K562 (cell line): Measurements from ENCODE around the gene OCA2. TPM values are rescaled to one million over a fixed set of nuclear protein-coding genes. Genes with fewer than 3 reads are reported as not detected.

Experiments used
- ATAC-seq: fragments of 200-7000 bp; cut with Tn5 transposase; 3 replicates; pipeline ENCODE4 v1.9.1; 2020; ENCODE audit warnings: moderate library complexity
- BruUV-seq: library from RNA; stranded (reverse); fragments of 400-500 nt; replicated peaks from 2 replicates; lab custom pipeline; 2021; lab: Mats Ljungman, UMichigan
- CTCF ChIA-PET: fragments of 300-600 bp; formaldehyde crosslinking; extraction: SDS; loops from one replicate; lab custom pipeline; 2021; ENCODE audit warnings: low intra/inter-chr PET ratio; lab: Yijun Ruan, JAX
- POLR2A ChIA-PET: fragments of 300-600, 350-650 bp; sonication (Branson Sonifier 250); formaldehyde crosslinking; extraction: SDS; loops from one replicate; lab custom pipeline; 2021; ENCODE audit warnings: antibody characterized with exemption, inconsistent platforms; lab: Yijun Ruan, JAX
- DNase-seq, 4 experiments: peaks; one replicate each; pipeline versions ENCODE4 v3.0.0 to v3.0.0-alpha.2; 2011 to 2018; ENCODE audit warnings: low spot score in 3 of 4, mixed read lengths in 3 of 4; ENCODE audit errors: extremely low read depth in 1 of 4
- FAIRE-seq: peaks from 2 replicates; lab custom pipeline; 2011; peaks lifted over from hg19 to GRCh38; lab: Jason Lieb, UNC
- H2AFZ ChIP-seq: 2 replicates; pipeline ENCODE4 v1.6.0; 2011; ENCODE audit warnings: low read depth, low read length, control low read depth, inconsistent platforms
- H3K27ac ChIP-seq: fragments of 200-600 bp; 3 replicates; pipeline ENCODE4 v1.8.0; 2011; ENCODE audit warnings: low read depth, mild to moderate bottlenecking, control low read depth, inconsistent platforms, low read length, moderate library complexity, mixed read lengths; ENCODE audit errors: extremely low read depth
- H3K27me3 ChIP-seq, 2 experiments: fragments of 300-600 bp in 1 of 2; 2 replicates in 1 of 2; 3 replicates in 1 of 2; pipeline versions ENCODE4 v1.6.0 to v1.8.0; 2011; ENCODE audit warnings: inconsistent platforms in 2 of 2, low read length in 2 of 2, mild to moderate bottlenecking in 1 of 2, mixed read lengths in 1 of 2, moderate library complexity in 1 of 2; ENCODE audit not compliant: control insufficient read depth in 2 of 2, insufficient read depth in 2 of 2
- H3K36me3 ChIP-seq: fragments of 300-600 bp; 3 replicates; pipeline ENCODE4 v1.8.0; 2011; ENCODE audit warnings: mild to moderate bottlenecking, low read length, inconsistent platforms; ENCODE audit not compliant: control insufficient read depth, insufficient read depth
- H3K4me1 ChIP-seq, 2 experiments: fragments of 200-600 bp in 1 of 2; replicated peaks in 1 of 2; 2 replicates in 1 of 2; 3 replicates in 1 of 2; pipeline versions ENCODE4 v1.5.1 to v1.8.0; 2011; ENCODE audit warnings: inconsistent platforms in 2 of 2, low read length in 2 of 2, mild to moderate bottlenecking in 1 of 2, mixed read lengths in 1 of 2, moderate library complexity in 1 of 2; ENCODE audit not compliant: control insufficient read depth in 2 of 2, insufficient read depth in 2 of 2
- H3K4me2 ChIP-seq: 2 replicates; pipeline ENCODE4 v1.6.1; 2011; ENCODE audit warnings: low read length, control low read depth, inconsistent platforms, mixed read lengths; ENCODE audit not compliant: insufficient read depth
- H3K4me3 ChIP-seq: fragments of 200-600 bp; sonication (generic), shearing (Covaris generic); 2 replicates; pipeline ENCODE4 v1.5.1; 2016; ENCODE audit warnings: control low read depth, inconsistent platforms
- H3K79me2 ChIP-seq: fragments of 200-600 bp; 3 replicates; pipeline ENCODE4 v1.8.0; 2011; ENCODE audit warnings: low read length, inconsistent platforms; ENCODE audit not compliant: control insufficient read depth, insufficient read depth
- H3K9ac ChIP-seq, 2 experiments: 2 replicates each; pipeline versions ENCODE4 v1.6.0 to v1.6.1; 2011; ENCODE audit warnings: low read depth in 2 of 2, low read length in 2 of 2, control low read depth in 1 of 2, inconsistent platforms in 1 of 2, mild to moderate bottlenecking in 1 of 2, mixed read lengths in 1 of 2; ENCODE audit not compliant: insufficient read depth in 1 of 2
- H3K9me1 ChIP-seq: one replicate; pipeline ENCODE4 v1.6.0; 2011; ENCODE audit warnings: inconsistent platforms, mild to moderate bottlenecking, low read length, moderate library complexity; ENCODE audit not compliant: control insufficient read depth, insufficient read depth
- H3K9me3 ChIP-seq: replicated peaks from 2 replicates; pipeline ENCODE4 v1.5.1; 2011; ENCODE audit warnings: low read depth, low read length, inconsistent platforms; ENCODE audit not compliant: control insufficient read depth, insufficient read depth
- H4K20me1 ChIP-seq: replicated peaks from 2 replicates; pipeline ENCODE4 v1.6.1; 2011; ENCODE audit warnings: low read length, inconsistent platforms, mixed read lengths; ENCODE audit not compliant: control insufficient read depth, insufficient read depth
- CEBPG ChIP-seq, 3 experiments: fragments of 200-800 bp in 1 of 3; sonication (Bioruptor generic) in 1 of 3; sonication (generic) in 1 of 3; formaldehyde crosslinking in 1 of 3; IDR thresholded peaks in 2 of 3; conservative IDR thresholded peaks in 1 of 3; 2 replicates each; pipeline versions ENCODE4 v1.6.1 to v1.8.0; 2016 to 2022; ENCODE audit warnings: missing compliant biosample characterization in 2 of 3, missing genetic modification characterization in 2 of 3, mild to moderate bottlenecking in 1 of 3, missing genetic modification reagents in 1 of 3
- RFX7 ChIP-seq: fragments of 250-450 bp; sonication (Bioruptor Pico); IDR thresholded peaks from 2 replicates; pipeline ENCODE4 v1.5.1; 2021; ENCODE audit warnings: mild to moderate bottlenecking
- WGBS: fragments of 100-300 bp; shearing (Covaris generic); methylation state at CpG from one replicate; pipeline ENCODE4 v1.1.6; 2016; ENCODE audit warnings: low coverage, mixed read lengths; ENCODE audit not compliant: insufficient coverage; ENCODE audit errors: missing lambda C conversion rate; 5-methylcytosine and 5-hydroxymethylcytosine counted together
- in situ Hi-C: fragments of 300-500 bp; cut with MboI; formaldehyde crosslinking; loops from 4 replicates; pipeline ENCODE4 v1.15.0; 2018; ENCODE audit warnings: inconsistent platforms, mixed read lengths
- intact Hi-C: fragments of 100-400 bp; cut with micrococcal nuclease; formaldehyde crosslinking; loops from 2 replicates; pipeline ENCODE4 v1.14.2; 2022
- polyA plus RNA-seq, 8 experiments: library from polyadenylated mRNA; depleted of rRNA in 4 of 8; stranded (reverse) in 5 of 8; unstranded in 3 of 8; fragments of >200 nt; fragmentation: Nextera tagmentation in 2 of 8; fragmentation: Illumina TruSeq in 1 of 8; extraction: Ambion mirVana in 2 of 8; extraction: Trizol in 1 of 8; gene quantifications; 2 replicates each; pipeline versions ENCODE4 v1.2.1 to v1.2.3, GENCODE V29; 2011 to 2014; ENCODE audit warnings: inconsistent platforms in 1 of 8, missing spikeins in 1 of 8
- total RNA-seq, 7 experiments: library from RNA; depleted of rRNA in 6 of 7; stranded (reverse); fragments of >200 nt in 6 of 7; fragmentation: Illumina TruSeq in 2 of 7; extraction: Trizol in 2 of 7; gene quantifications; 2 replicates each; pipeline versions ENCODE4 v1.2.1 to v1.2.3, GENCODE V29; 2011 to 2021; ENCODE audit warnings: low replicate concordance in 1 of 7

OCA2 gene
- total and polyA plus RNA-seq, 9 of the 15 experiments (the other 6 are each of a cell fraction or from before 2014, with no cell fraction given) = 0.07 to 0.59 (median 0.17) TPM; not detected in 1

DNA sequence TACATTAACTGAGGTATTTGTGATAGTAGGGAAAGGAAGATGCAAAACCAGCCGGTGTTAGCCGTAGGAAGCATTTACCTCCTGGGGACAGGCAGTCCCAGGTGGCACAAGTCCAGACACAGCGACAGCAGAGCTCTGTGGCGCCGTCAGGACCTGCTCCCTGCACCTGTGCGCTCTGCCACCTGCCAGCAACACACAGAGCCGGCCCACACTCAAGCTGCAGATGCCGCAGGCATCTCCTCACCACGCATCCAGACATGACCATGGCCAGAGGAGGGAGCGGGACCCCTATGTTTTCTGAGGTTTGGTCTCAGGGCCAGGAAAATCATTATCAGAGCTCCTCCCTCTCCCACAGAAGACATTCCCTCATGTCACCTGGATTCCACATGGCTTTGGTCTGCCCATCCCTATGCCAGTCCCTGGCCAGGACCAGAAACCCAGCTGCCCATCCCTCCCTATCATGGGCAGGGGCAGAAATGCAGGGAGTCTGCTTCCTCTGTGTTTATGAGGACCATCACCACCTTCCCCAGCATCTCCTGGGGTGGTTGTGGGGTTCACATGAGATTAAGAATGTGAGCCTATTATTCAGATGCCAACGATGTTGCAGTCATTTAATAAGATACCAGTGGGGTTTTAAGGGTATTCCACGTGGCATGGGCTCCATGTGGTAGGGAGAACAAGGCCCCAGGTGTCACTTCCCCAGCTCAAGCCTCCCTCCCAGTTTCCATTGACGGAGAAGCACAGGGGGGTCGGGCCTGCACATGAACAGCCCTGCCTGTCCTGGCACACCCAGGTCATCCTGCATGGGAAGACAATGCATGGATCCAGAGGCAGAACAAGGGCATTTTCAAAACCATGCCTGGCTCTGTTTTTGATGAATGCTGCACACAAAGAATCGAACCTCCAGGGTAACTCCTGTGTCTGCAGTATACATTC, 251.1 kb downstream of the OCA2 start:
- Histone ChIP-seq H3K9me1 (no peaks in the 10 kb centered on the region), H3K4me1 (no peaks in the 10 kb centered on the region), H3K36me3 (no peaks in the 10 kb centered on the region), H2AFZ (no peak overlapping the region), H3K9me3 (no peaks in the 10 kb centered on the region), H3K79me2 (no peaks in the 10 kb centered on the region), H3K4me3 (no peak overlapping the region), H3K27ac (no peak overlapping the region), H3K27me3 (peaks cover 2 to 28% of the 10 kb centered on the region in 2 experiments; a peak in 3 of 5 replicates), H3K9ac (no peak overlapping the region), H4K20me1 (no peaks in the 10 kb centered on the region), H3K4me2 (no peak overlapping the region)
- WGBS = 1% methylated on average over 15 of the region's 15 CpGs
- POLR2A ChIA-PET = no interaction called here
- FAIRE-seq = no peak
- no peak for TF ChIP-seq CEBPG (CRISPR knock-in tag; IDR thresholded peaks at IDR 0.05)
- TF ChIP-seq CEBPG (tag; conservative IDR thresholded peaks at IDR 0.05 in 1 of 2, IDR thresholded peaks at IDR 0.05 in 1 of 2) = no peak
- no peak for TF ChIP-seq RFX7
- DNase-seq = no peak
- intact Hi-C loops (no loop called here), in situ Hi-C loops (no loop called here)
- CTCF ChIA-PET = no interaction called here
- no peak for ATAC-seq
- no TSS peak for BruUV-seq
